ENCODE data around the gene FBXL20. TPM values are rescaled to one million over a fixed set of nuclear protein-coding genes. Genes with fewer than 3 reads are reported as not detected.
A peak's percentile ranks its signal among the peaks of the same experiment; 100 is the strongest.

FBXL20 gene
- total RNA-seq, 1 experiment from 2014 or later, result 8.8 TPM

- peaks cover 12% of the 10 kb centered on the region for H3K36me3 ChIP-seq
- no peak overlapping the region for H3K4me3 ChIP-seq
Measured at GRCh38 chr17:39208893-39209292, 192.5 kb downstream of the FBXL20 start.

GRCh38 chr17:39208136-39208535 lies 193.3 kb downstream of the FBXL20 start:
- Histone ChIP-seq H3K36me3 (peaks cover 17% of the 10 kb centered on the region), H3K9me3 (replicated peaks) (no peaks in the 10 kb centered on the region), H3K4me1 (peaks cover 16% of the 10 kb centered on the region), H3K27me3 (peaks cover 3% of the 10 kb centered on the region; the same call in 1 of the 2 replicates), H3K4me3 (no peak overlapping the region), H3K27ac (no peak overlapping the region)
- DNase-seq, result peak; percentile 72 to 74

More at GRCh38 chr17:39208893-39209292, 192.5 kb downstream of the FBXL20 start:
- Histone ChIP-seq H3K27ac (no peak overlapping the region), H3K27me3 (peaks cover 3% of the 10 kb centered on the region; the same call in 1 of the 2 replicates), H3K4me1 (peaks cover 16% of the 10 kb centered on the region), H3K9me3 (replicated peaks) (no peaks in the 10 kb centered on the region)
- peak; percentile 79 to 81 for DNase-seq

DNA sequence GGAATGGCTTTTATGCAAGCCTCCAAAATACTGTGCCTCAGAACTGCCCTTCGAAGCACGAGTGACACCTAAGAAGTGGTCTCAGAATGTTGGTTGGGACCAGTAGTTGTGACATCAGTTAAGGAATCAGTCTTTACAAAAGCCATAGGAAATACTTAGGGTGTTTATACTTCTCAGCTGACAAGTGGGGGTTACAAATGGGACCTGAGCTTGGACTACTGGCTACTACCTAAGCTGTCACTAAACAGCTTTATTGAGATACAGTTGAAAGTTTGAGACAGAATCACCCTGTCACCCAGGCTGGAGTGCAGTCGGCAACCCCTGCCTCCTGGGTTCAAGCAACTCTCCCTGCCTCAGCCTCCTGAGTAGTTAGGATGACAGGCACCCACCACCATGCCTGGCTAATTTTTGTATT lies 196.3 kb downstream of the FBXL20 start:
- Histone ChIP-seq H3K9me3 (replicated peaks) (no peaks in the 10 kb centered on the region), H3K36me3 (peaks cover 41% of the 10 kb centered on the region), H3K27me3 (no peaks in the 10 kb centered on the region; the same call in 1 of the 2 replicates), H3K4me1 (peaks cover 20% of the 10 kb centered on the region), H3K4me3 (no peak overlapping the region), H3K27ac (no peak overlapping the region)
- no peak for DNase-seq

DNA sequence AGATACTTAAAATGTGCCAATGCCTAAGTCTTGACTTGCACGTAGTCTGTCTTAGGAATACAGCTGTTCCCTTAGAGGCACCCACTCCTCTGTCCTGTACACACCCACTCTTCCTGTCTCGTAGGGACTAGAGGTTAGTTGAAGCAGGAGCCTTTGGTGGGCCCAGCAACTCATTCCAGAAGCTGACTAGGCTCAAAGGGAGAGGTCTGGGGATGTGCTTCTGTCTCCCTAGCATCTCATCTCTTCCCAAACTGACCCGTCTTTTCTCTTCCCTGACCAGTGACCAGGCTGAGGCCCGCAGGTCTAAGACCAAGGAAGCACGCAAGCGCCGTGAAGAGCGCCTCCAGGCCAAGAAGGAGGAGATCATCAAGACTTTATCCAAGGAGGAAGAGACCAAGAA lies 197.2 kb downstream of the FBXL20 start:
- DNase-seq, result no peak
- no peaks in the 10 kb centered on the region for H3K27me3 ChIP-seq
- no peaks in the 10 kb centered on the region for H3K9me3 ChIP-seq (replicated peaks)
- no peak overlapping the region for H3K27ac ChIP-seq
- no peak overlapping the region for H3K4me3 ChIP-seq
- H3K36me3 ChIP-seq, result peaks cover 41% of the 10 kb centered on the region
- H3K4me1 ChIP-seq, result peaks cover 16% of the 10 kb centered on the region

Other genes starting within 250 kb of the FBXL20 start
- 0.06 TPM in 1 of 2 replicates, not detected in the other for gene PLXDC1, start 250.0 kb downstream of the FBXL20 start, total RNA-seq (2014; rRNA removed; shearing (Covaris generic))
- gene ARL5C, start 235.5 kb downstream of the FBXL20 start, total RNA-seq (2014; rRNA removed; shearing (Covaris generic)), result not detected in 2 replicates
- 4.6 and 8.3 TPM in 2 replicates for gene CACNB1, start 204.0 kb downstream of the FBXL20 start, total RNA-seq (2014; rRNA removed; shearing (Covaris generic))
- gene RPL19, start 201.3 kb downstream of the FBXL20 start, total RNA-seq (2014; rRNA removed; shearing (Covaris generic)), result 2,386 and 2,441 TPM in 2 replicates
- gene STAC2, start 175.7 kb downstream of the FBXL20 start, total RNA-seq (2014; rRNA removed; shearing (Covaris generic)), result not detected in 2 replicates
- gene MED1, start 49.6 kb upstream of the FBXL20 start, total RNA-seq (2014; rRNA removed; shearing (Covaris generic)), result 34.0 and 35.9 TPM in 2 replicates
- gene CDK12, start 59.9 kb upstream of the FBXL20 start, total RNA-seq (2014; rRNA removed; shearing (Covaris generic)), result 47.6 and 51.9 TPM in 2 replicates
- gene NEUROD2, start 206.3 kb upstream of the FBXL20 start, total RNA-seq (2014; rRNA removed; shearing (Covaris generic)), result 0.20 TPM in 1 of 2 replicates, not detected in the other
- gene PPP1R1B, start 225.3 kb upstream of the FBXL20 start, total RNA-seq (2014; rRNA removed; shearing (Covaris generic)), result not detected in 2 replicates
- 21.8 and 22.7 TPM in 2 replicates for gene STARD3, start 235.5 kb upstream of the FBXL20 start, total RNA-seq (2014; rRNA removed; shearing (Covaris generic))